Memory B cell (primary cell): ENCODE data around the gene CD302.
"Not testable (repeated sequence)": the region's sequence is repeated elsewhere in the genome, so short reads cannot be mapped to it uniquely, and the experiment has no call there.

ENCODE experiments used
- ATAC-seq: fragments of 150-1000 bp; cut with Tn5 transposase; 2 replicates; pipeline ENCODE4 v1.10.0; 2021; ENCODE audit warnings: low read depth, mild to moderate bottlenecking, moderate library complexity
- DNase-seq, 2 donors: peaks; one replicate each; pipeline ENCODE4 v3.0.0; 2022; ENCODE audit warnings: low spot score in 2 of 2
- H3K27ac Mint-ChIP-seq: one replicate; pipeline ENCODE4 v1.8.0; 2022; ENCODE audit warnings: mild to moderate bottlenecking, moderate library complexity, mixed read lengths
- H3K27me3 Mint-ChIP-seq: one replicate; pipeline ENCODE4 v1.8.0; 2022; ENCODE audit warnings: mixed read lengths
- H3K36me3 Mint-ChIP-seq: one replicate; pipeline ENCODE4 v1.8.0; 2022; ENCODE audit warnings: mild to moderate bottlenecking, mixed read lengths
- H3K4me1 Mint-ChIP-seq: one replicate; pipeline ENCODE4 v1.8.0; 2022; ENCODE audit warnings: mixed read lengths
- H3K4me3 Mint-ChIP-seq: one replicate; pipeline ENCODE4 v1.8.0; 2022; ENCODE audit warnings: mild to moderate bottlenecking, moderate library complexity, mixed read lengths
- H3K9me3 Mint-ChIP-seq: one replicate; pipeline ENCODE4 v1.8.0; 2022; ENCODE audit warnings: mixed read lengths

CD302 gene

GRCh38 chr2:159784744-159785143 is 13.3 kb downstream of the CD302 start:
- H3K4me3 Mint-ChIP-seq, DNase-seq, H3K36me3 Mint-ChIP-seq, H3K9me3 Mint-ChIP-seq, H3K4me1 Mint-ChIP-seq, ATAC-seq, H3K27me3 Mint-ChIP-seq, H3K27ac Mint-ChIP-seq: not testable (repeated sequence)

GRCh38 chr2:159783556-159783955 is 14.5 kb downstream of the CD302 start:
- no peak overlapping the region for H3K4me3 Mint-ChIP-seq
- ATAC-seq: no peak
- H3K36me3 Mint-ChIP-seq: no peaks in the 10 kb centered on the region
- H3K27ac Mint-ChIP-seq: no peak overlapping the region
- H3K27me3 Mint-ChIP-seq: no peaks in the 10 kb centered on the region
- no peaks in the 10 kb centered on the region for H3K9me3 Mint-ChIP-seq
- peaks cover 5% of the 10 kb centered on the region for H3K4me1 Mint-ChIP-seq
- DNase-seq: no peak

GRCh38 chr2:159776321-159776720 is 21.7 kb downstream of the CD302 start:
- H3K9me3 Mint-ChIP-seq: no peaks in the 10 kb centered on the region
- peaks cover 7% of the 10 kb centered on the region for H3K4me1 Mint-ChIP-seq
- H3K4me3 Mint-ChIP-seq: no peak overlapping the region
- no peak overlapping the region for H3K27ac Mint-ChIP-seq
- no peaks in the 10 kb centered on the region for H3K36me3 Mint-ChIP-seq
- DNase-seq (no peak), ATAC-seq (no peak)
- no peaks in the 10 kb centered on the region for H3K27me3 Mint-ChIP-seq

- ATAC-seq (no peak), DNase-seq (no peak)
These were observed 23.0 kb downstream of the CD302 start for GRCh38 chr2:159775021-159775420.

GRCh38 chr2:159774370-159774990 is 23.5 kb downstream of the CD302 start:
- DNase-seq (no peak), ATAC-seq (no peak)
- no peaks in the 10 kb centered on the region for H3K9me3 Mint-ChIP-seq
- no peak overlapping the region for H3K4me3 Mint-ChIP-seq
- H3K27me3 Mint-ChIP-seq: no peaks in the 10 kb centered on the region
- peaks cover 3% of the 10 kb centered on the region for H3K4me1 Mint-ChIP-seq
- H3K27ac Mint-ChIP-seq: peak overlapping the region; percentile 45
- H3K36me3 Mint-ChIP-seq: no peaks in the 10 kb centered on the region

More at GRCh38 chr2:159775021-159775420, 23.0 kb downstream of the CD302 start:
- Mint-ChIP-seq H3K4me1 (peaks cover 7% of the 10 kb centered on the region), H3K27ac (peak overlapping the region; percentile 45), H3K36me3 (no peaks in the 10 kb centered on the region), H3K9me3 (no peaks in the 10 kb centered on the region), H3K27me3 (no peaks in the 10 kb centered on the region), H3K4me3 (no peak overlapping the region)

- ATAC-seq: no peak
- Mint-ChIP-seq H3K4me1 (peaks cover 3% of the 10 kb centered on the region), H3K4me3 (no peak overlapping the region), H3K27me3 (no peaks in the 10 kb centered on the region), H3K9me3 (no peaks in the 10 kb centered on the region), H3K27ac (peak overlapping the region; percentile 45), H3K36me3 (no peaks in the 10 kb centered on the region)
- no peak for DNase-seq
These were observed 24.1 kb downstream of the CD302 start for GRCh38 chr2:159773886-159774285.

GRCh38 chr2:159773426-159773825 is 24.6 kb downstream of the CD302 start:
- no peak overlapping the region for H3K27ac Mint-ChIP-seq
- ATAC-seq: no peak
- H3K4me1 Mint-ChIP-seq: peaks cover 3% of the 10 kb centered on the region
- no peaks in the 10 kb centered on the region for H3K9me3 Mint-ChIP-seq
- H3K27me3 Mint-ChIP-seq: no peaks in the 10 kb centered on the region
- no peaks in the 10 kb centered on the region for H3K36me3 Mint-ChIP-seq
- no peak for DNase-seq
- H3K4me3 Mint-ChIP-seq: no peak overlapping the region

- Mint-ChIP-seq H3K4me1 (no peaks in the 10 kb centered on the region), H3K27me3 (no peaks in the 10 kb centered on the region), H3K36me3 (peaks cover 8% of the 10 kb centered on the region), H3K4me3 (no peak overlapping the region), H3K9me3 (no peaks in the 10 kb centered on the region), H3K27ac (no peak overlapping the region)
- DNase-seq (no peak), ATAC-seq (no peak)
These were observed 28.9 kb downstream of the CD302 start for GRCh38 chr2:159769147-159769546.

GRCh38 chr2:159762075-159762474 is 35.9 kb downstream of the CD302 start:
- Mint-ChIP-seq H3K27me3 (no peaks in the 10 kb centered on the region), H3K9me3 (no peaks in the 10 kb centered on the region), H3K36me3 (peaks cover 24% of the 10 kb centered on the region), H3K27ac (no peak overlapping the region), H3K4me1 (peaks cover 3% of the 10 kb centered on the region), H3K4me3 (no peak overlapping the region)
- ATAC-seq (no peak), DNase-seq (no peak)

- Mint-ChIP-seq H3K4me1 (peaks cover 3% of the 10 kb centered on the region), H3K4me3 (no peak overlapping the region), H3K36me3 (peaks cover 23% of the 10 kb centered on the region), H3K9me3 (no peaks in the 10 kb centered on the region), H3K27ac (no peak overlapping the region), H3K27me3 (no peaks in the 10 kb centered on the region)
- ATAC-seq (no peak), DNase-seq (no peak)
These were observed 37.7 kb downstream of the CD302 start for GRCh38 chr2:159760326-159760725.

- no peak for DNase-seq
- Mint-ChIP-seq H3K4me1 (peaks cover 3% of the 10 kb centered on the region), H3K27me3 (no peaks in the 10 kb centered on the region), H3K27ac (no peak overlapping the region), H3K9me3 (no peaks in the 10 kb centered on the region), H3K4me3 (no peak overlapping the region), H3K36me3 (peaks cover 18% of the 10 kb centered on the region)
- ATAC-seq: no peak
These were observed 38.4 kb downstream of the CD302 start for GRCh38 chr2:159759577-159759976.

- Mint-ChIP-seq H3K36me3 (peaks cover 16% of the 10 kb centered on the region), H3K27ac (peak overlapping the region; percentile 11), H3K27me3 (no peaks in the 10 kb centered on the region), H3K4me3 (no peak overlapping the region), H3K4me1 (peaks cover 3% of the 10 kb centered on the region), H3K9me3 (no peaks in the 10 kb centered on the region)
- DNase-seq: no peak
- no peak for ATAC-seq
These were observed 39.3 kb downstream of the CD302 start for GRCh38 chr2:159758686-159759085.

- peaks cover 3% of the 10 kb centered on the region for H3K4me1 Mint-ChIP-seq
- H3K9me3 Mint-ChIP-seq: no peaks in the 10 kb centered on the region
- no peak for ATAC-seq
- no peak for DNase-seq
- no peaks in the 10 kb centered on the region for H3K27me3 Mint-ChIP-seq
- no peak overlapping the region for H3K4me3 Mint-ChIP-seq
- H3K27ac Mint-ChIP-seq: peak overlapping the region; percentile 11
- H3K36me3 Mint-ChIP-seq: peaks cover 16% of the 10 kb centered on the region
These were observed 39.8 kb downstream of the CD302 start for GRCh38 chr2:159758239-159758638.

- no peaks in the 10 kb centered on the region for H3K27me3 Mint-ChIP-seq
- H3K4me1 Mint-ChIP-seq: peaks cover 3% of the 10 kb centered on the region
- H3K9me3 Mint-ChIP-seq: no peaks in the 10 kb centered on the region
- no peak for DNase-seq
- no peak overlapping the region for H3K4me3 Mint-ChIP-seq
- no peak overlapping the region for H3K27ac Mint-ChIP-seq
- no peak for ATAC-seq
- H3K36me3 Mint-ChIP-seq: peaks cover 23% of the 10 kb centered on the region
These were observed 42.2 kb downstream of the CD302 start for GRCh38 chr2:159755788-159756187.

GRCh38 chr2:159755014-159755413 is 43.0 kb downstream of the CD302 start:
- Mint-ChIP-seq H3K9me3 (no peaks in the 10 kb centered on the region), H3K27ac (no peak overlapping the region), H3K4me1 (peaks cover 3% of the 10 kb centered on the region), H3K27me3 (no peaks in the 10 kb centered on the region), H3K4me3 (no peak overlapping the region), H3K36me3 (peaks cover 20% of the 10 kb centered on the region)
- ATAC-seq (no peak), DNase-seq (no peak)
